H1 (cell line): ENCODE results near the gene CASTOR1.

ENCODE experiments used
- EZH2 ChIP-seq: fragments of 200-600 bp; sonication (generic); IDR thresholded peaks from 2 replicates; pipeline ENCODE4 v1.7.1; 2012; ENCODE audit warnings: low read depth, mild to moderate bottlenecking, moderate library complexity, low read length, inconsistent platforms; ENCODE audit not compliant: severe bottlenecking
- PHF8 ChIP-seq: fragments of 200-600 bp; sonication (generic); conservative IDR thresholded peaks from 2 replicates; pipeline ENCODE4 v1.7.1; 2012; ENCODE audit warnings: low read depth, mild to moderate bottlenecking, inconsistent platforms, low read length, moderate library complexity
- SP2 ChIP-seq: IDR thresholded peaks from 2 replicates; pipeline ENCODE4 v1.6.1; 2012; ENCODE audit warnings: mild to moderate bottlenecking, low read length, inconsistent platforms
- TF ChIP-seq, protein P1 (sequence below), 3 experiments: IDR thresholded peaks; 1 replicate in 2 of 3; 2 replicates in 1 of 3; pipeline versions ENCODE4 v1.5.1 to v1.6.1; 2011; ENCODE audit warnings: low read length in 3 of 3, mild to moderate bottlenecking in 3 of 3, inconsistent platforms in 2 of 3, low read depth in 1 of 3, moderate library complexity in 1 of 3; ENCODE audit not compliant: insufficient read depth in 1 of 3; ENCODE audit errors: control extremely low read depth in 1 of 3

- TF ChIP-seq SP2, result no peak
- TF ChIP-seq PHF8, result no peak
- TF ChIP-seq, protein P1, sequence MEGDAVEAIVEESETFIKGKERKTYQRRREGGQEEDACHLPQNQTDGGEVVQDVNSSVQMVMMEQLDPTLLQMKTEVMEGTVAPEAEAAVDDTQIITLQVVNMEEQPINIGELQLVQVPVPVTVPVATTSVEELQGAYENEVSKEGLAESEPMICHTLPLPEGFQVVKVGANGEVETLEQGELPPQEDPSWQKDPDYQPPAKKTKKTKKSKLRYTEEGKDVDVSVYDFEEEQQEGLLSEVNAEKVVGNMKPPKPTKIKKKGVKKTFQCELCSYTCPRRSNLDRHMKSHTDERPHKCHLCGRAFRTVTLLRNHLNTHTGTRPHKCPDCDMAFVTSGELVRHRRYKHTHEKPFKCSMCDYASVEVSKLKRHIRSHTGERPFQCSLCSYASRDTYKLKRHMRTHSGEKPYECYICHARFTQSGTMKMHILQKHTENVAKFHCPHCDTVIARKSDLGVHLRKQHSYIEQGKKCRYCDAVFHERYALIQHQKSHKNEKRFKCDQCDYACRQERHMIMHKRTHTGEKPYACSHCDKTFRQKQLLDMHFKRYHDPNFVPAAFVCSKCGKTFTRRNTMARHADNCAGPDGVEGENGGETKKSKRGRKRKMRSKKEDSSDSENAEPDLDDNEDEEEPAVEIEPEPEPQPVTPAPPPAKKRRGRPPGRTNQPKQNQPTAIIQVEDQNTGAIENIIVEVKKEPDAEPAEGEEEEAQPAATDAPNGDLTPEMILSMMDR (IDR thresholded peaks at IDR 0.05; ENCODE audit: control extremely low read depth in 1 of 3, insufficient read depth in 1 of 3, low read depth in 1 of 3, low read length in 3 of 3), result 0 out of 4 replicates have a peak, but pooled peaks of 1 of the 3 experiments have one; percentile 3
- no peak for TF ChIP-seq EZH2
Observed at GRCh38 chr22:30318799-30319419, 29.6 kb upstream of the CASTOR1 start.
